GM08714 (cell line): Measurements from ENCODE around the gene VIPR2.

Source experiments
- H3K4me3 ChIP-seq: fragments of 200-500 bp; sonication (Bioruptor generic); 2 replicates; pipeline ENCODE4 v1.5.1; 2014; ENCODE audit warnings: mild to moderate bottlenecking, low read length, inconsistent platforms
- ZNF274 ChIP-seq: IDR thresholded peaks from 2 replicates; pipeline ENCODE4 v1.6.1; 2012; ENCODE audit warnings: mild to moderate bottlenecking, low read depth, low read length

The VIPR2 gene

GRCh38 chr7:159099711-159100231 is 44.9 kb downstream of the VIPR2 start:
- no peak overlapping the region for H3K4me3 ChIP-seq
- TF ChIP-seq ZNF274: no peak

- no peak overlapping the region for H3K4me3 ChIP-seq
- no peak for TF ChIP-seq ZNF274
Measured at GRCh38 chr7:159098811-159099655, 45.6 kb downstream of the VIPR2 start.

- no peak for TF ChIP-seq ZNF274
- H3K4me3 ChIP-seq: no peak overlapping the region
Measured at GRCh38 chr7:159098424-159098786, 46.3 kb downstream of the VIPR2 start.

GRCh38 chr7:159097661-159098423 is 46.8 kb downstream of the VIPR2 start:
- TF ChIP-seq ZNF274: no peak

GRCh38 chr7:159096736-159097581 is 47.7 kb downstream of the VIPR2 start:
- H3K4me3 ChIP-seq: no peak overlapping the region
- TF ChIP-seq ZNF274: no peak

More at GRCh38 chr7:159097661-159098423, 46.8 kb downstream of the VIPR2 start:
- H3K4me3 ChIP-seq: no peak overlapping the region

GRCh38 chr7:159095979-159096411 is 48.7 kb downstream of the VIPR2 start:
- no peak for TF ChIP-seq ZNF274
- H3K4me3 ChIP-seq: no peak overlapping the region

GRCh38 chr7:159094919-159095915 is 49.5 kb downstream of the VIPR2 start:
- no peak for TF ChIP-seq ZNF274
- no peak overlapping the region for H3K4me3 ChIP-seq

GRCh38 chr7:159094023-159094740 is 50.5 kb downstream of the VIPR2 start:
- TF ChIP-seq ZNF274: no peak
- no peak overlapping the region for H3K4me3 ChIP-seq

GRCh38 chr7:159093351-159093971 is 51.2 kb downstream of the VIPR2 start:
- TF ChIP-seq ZNF274: no peak
- no peak overlapping the region for H3K4me3 ChIP-seq

- no peak for TF ChIP-seq ZNF274
- no peak overlapping the region for H3K4me3 ChIP-seq
Measured at GRCh38 chr7:159092701-159093121, 52.0 kb downstream of the VIPR2 start.

- no peak for TF ChIP-seq ZNF274
- no peak overlapping the region for H3K4me3 ChIP-seq
Measured at GRCh38 chr7:159091480-159092475, 52.9 kb downstream of the VIPR2 start.
